ENCODE measurements around the gene NRG2.

Gene NRG2

GRCh38 chr5:139900546-139901250, 142.4 kb downstream of the NRG2 start:
- no peak for FAIRE-seq

- no peak for FAIRE-seq
Measured at GRCh38 chr5:139898981-139899380, 144.1 kb downstream of the NRG2 start.

GRCh38 chr5:139897982-139898381, 145.1 kb downstream of the NRG2 start:
- no peak for FAIRE-seq

GRCh38 chr5:139897342-139897741, 145.8 kb downstream of the NRG2 start:
- no peak for FAIRE-seq

GRCh38 chr5:139896718-139897117, 146.4 kb downstream of the NRG2 start:
- no peak for FAIRE-seq

GRCh38 chr5:139895647-139896046, 147.5 kb downstream of the NRG2 start:
- no peak for FAIRE-seq

- no peak for FAIRE-seq
Measured at GRCh38 chr5:139895046-139895445, 148.1 kb downstream of the NRG2 start.

- no peak for FAIRE-seq
Measured at GRCh38 chr5:139893873-139894272, 149.2 kb downstream of the NRG2 start.

GRCh38 chr5:139889410-139889809, 153.7 kb downstream of the NRG2 start:
- no peak for FAIRE-seq

GRCh38 chr5:139888370-139888769, 154.7 kb downstream of the NRG2 start:
- no peak for FAIRE-seq

- FAIRE-seq: no peak
Measured at GRCh38 chr5:139886213-139886612, 156.9 kb downstream of the NRG2 start.

GRCh38 chr5:139885857-139886208, 157.3 kb downstream of the NRG2 start:
- no peak for FAIRE-seq

GRCh38 chr5:139885172-139885856, 157.8 kb downstream of the NRG2 start:
- FAIRE-seq: no peak

- no peak for FAIRE-seq
Measured at GRCh38 chr5:139884734-139885133, 158.4 kb downstream of the NRG2 start.

GRCh38 chr5:139884144-139884543, 159.0 kb downstream of the NRG2 start:
- no peak for FAIRE-seq

GRCh38 chr5:139882961-139883539, 160.0 kb downstream of the NRG2 start:
- FAIRE-seq: no peak

GRCh38 chr5:139882316-139882715, 160.8 kb downstream of the NRG2 start:
- FAIRE-seq: no peak

- FAIRE-seq: no peak
Measured at GRCh38 chr5:139881143-139881733, 161.9 kb downstream of the NRG2 start.

- no peak for FAIRE-seq
Measured at GRCh38 chr5:139880416-139881142, 162.5 kb downstream of the NRG2 start.

GRCh38 chr5:139878093-139878492, 165.0 kb downstream of the NRG2 start:
- no peak for FAIRE-seq

GRCh38 chr5:139877129-139877597, 165.9 kb downstream of the NRG2 start:
- FAIRE-seq: no peak

- FAIRE-seq: no peak
Measured at GRCh38 chr5:139875957-139876356, 167.1 kb downstream of the NRG2 start.
